Activated naive CD4-positive, alpha-beta T cell treated with anti-CD3 and anti-CD28 coated beads, Interleukin-2, amount 10 ng/mL, durations not matched to agents 5 hours and 36 hours (primary cell): ENCODE results near the gene FAM237B. TPM values are rescaled to one million over a fixed set of nuclear protein-coding genes. Genes with fewer than 3 reads are reported as not detected.

Source experiments
- total RNA-seq, 2 experiments: library from RNA; stranded (reverse); gene quantifications; one replicate each; pipeline ENCODE4 v1.2.3, GENCODE V29; 2021

FAM237B gene
- not detected for total RNA-seq

GRCh38 chr7:90320801-90321494 is at the start of gene FAM237B:
Gene FAM237B, minus strand, starts transcription at chr7:90321304. Its CDS starts 1,556 bp downstream, at chr7:90319748.

GRCh38 chr7:90346336-90347125 is 25.4 kb upstream of the FAM237B start, which contains the start of gene GTPBP10:
Gene GTPBP10, plus strand, starts transcription at chr7:90346716. Its CDS starts 26 bp downstream, at chr7:90346742.

Other genes with a start within 250 kb of the FAM237B start
- not detected for gene STEAP1, start 166.8 kb downstream of the FAM237B start, total RNA-seq
- not detected for gene STEAP2, start 109.6 kb downstream of the FAM237B start, total RNA-seq
- not detected for gene CFAP69, start 76.1 kb downstream of the FAM237B start, total RNA-seq
- gene GTPBP10, start 25.4 kb upstream of the FAM237B start, total RNA-seq: 10 to 100 TPM; 26.8 to 29.4 TPM
- 1 to 10 TPM; 3.7 to 4.6 TPM for gene CLDN12, start 82.2 kb upstream of the FAM237B start, total RNA-seq
- gene PTTG1IP2, start 148.3 kb upstream of the FAM237B start, total RNA-seq: not detected